ENCODE data around the gene TTK.

DNA sequence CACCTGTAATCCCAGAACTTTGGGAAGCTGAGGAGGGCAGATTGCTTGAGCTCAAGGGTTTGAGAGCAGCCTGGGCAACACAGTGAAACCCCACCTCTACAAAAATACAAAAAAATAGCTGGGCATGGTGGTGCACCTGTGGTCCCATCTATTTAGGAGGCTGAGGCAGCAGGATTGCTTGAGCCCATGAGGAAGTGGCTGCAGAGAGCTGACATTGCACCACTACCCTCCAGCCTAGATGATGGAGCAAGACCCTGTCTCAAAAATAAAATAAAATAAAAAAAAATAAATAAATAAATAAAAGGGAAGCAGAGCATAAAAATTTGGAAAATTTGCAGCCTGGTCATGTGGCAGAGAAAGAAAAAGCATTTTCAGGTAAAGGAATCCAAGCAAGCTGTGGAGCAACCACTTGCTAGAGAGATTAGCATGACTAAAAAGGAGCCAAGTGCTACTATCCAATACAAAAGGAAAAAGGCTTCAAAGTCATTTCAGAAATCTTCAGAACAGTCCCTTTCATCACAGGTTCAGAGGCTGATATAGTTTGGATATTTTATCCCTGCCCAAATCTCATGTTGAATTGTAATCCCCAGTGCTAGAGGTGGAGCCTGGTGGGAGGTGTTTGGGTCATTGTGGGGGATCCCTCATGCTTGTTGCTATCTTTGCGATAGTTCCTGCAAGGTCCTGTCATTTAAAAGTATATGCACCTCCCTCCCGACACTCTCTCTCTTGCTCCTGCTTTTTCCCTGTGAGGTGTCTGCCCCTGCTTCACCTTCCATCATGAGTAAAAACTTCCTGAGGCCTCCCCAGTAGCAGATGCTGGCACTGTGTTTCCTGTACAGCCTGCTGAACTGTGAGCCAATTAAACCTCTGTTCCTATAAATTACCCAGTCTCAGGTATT lies 11.2 kb upstream of the TTK start:
- TF ChIP-seq, protein P1, sequence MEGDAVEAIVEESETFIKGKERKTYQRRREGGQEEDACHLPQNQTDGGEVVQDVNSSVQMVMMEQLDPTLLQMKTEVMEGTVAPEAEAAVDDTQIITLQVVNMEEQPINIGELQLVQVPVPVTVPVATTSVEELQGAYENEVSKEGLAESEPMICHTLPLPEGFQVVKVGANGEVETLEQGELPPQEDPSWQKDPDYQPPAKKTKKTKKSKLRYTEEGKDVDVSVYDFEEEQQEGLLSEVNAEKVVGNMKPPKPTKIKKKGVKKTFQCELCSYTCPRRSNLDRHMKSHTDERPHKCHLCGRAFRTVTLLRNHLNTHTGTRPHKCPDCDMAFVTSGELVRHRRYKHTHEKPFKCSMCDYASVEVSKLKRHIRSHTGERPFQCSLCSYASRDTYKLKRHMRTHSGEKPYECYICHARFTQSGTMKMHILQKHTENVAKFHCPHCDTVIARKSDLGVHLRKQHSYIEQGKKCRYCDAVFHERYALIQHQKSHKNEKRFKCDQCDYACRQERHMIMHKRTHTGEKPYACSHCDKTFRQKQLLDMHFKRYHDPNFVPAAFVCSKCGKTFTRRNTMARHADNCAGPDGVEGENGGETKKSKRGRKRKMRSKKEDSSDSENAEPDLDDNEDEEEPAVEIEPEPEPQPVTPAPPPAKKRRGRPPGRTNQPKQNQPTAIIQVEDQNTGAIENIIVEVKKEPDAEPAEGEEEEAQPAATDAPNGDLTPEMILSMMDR (IDR thresholded peaks at IDR 0.05): no peak
- no peak for TF ChIP-seq EP300 (IDR thresholded peaks at IDR 0.05)
- TF ChIP-seq POLR2AphosphoS5 (IDR thresholded peaks at IDR 0.05): no peak
- TF ChIP-seq POLR2A (IDR thresholded peaks at IDR 0.05): no peak

Measured in gastroesophageal sphincter (tissue), 3 donors.